H7 (cell line): Measurements from ENCODE around the gene CNDP2. TPM values are rescaled to one million over a fixed set of nuclear protein-coding genes. Genes with fewer than 3 reads are reported as not detected.

Experiments
- DNase-seq: peaks from one replicate; pipeline ENCODE4 v3.0.0; 2012
- H3K27me3 ChIP-seq: 2 replicates; pipeline ENCODE4 v1.6.0; 2011; ENCODE audit warnings: mild to moderate bottlenecking, low read length; ENCODE audit not compliant: control insufficient read depth, insufficient read depth
- H3K36me3 ChIP-seq: replicated peaks from 2 replicates; pipeline ENCODE4 v1.5.1; 2011; ENCODE audit warnings: low read length; ENCODE audit not compliant: control insufficient read depth, insufficient read depth
- H3K4me3 ChIP-seq: 2 replicates; pipeline ENCODE4 v1.5.1; 2011; ENCODE audit warnings: low read depth, mild to moderate bottlenecking, control low read depth, low read length, moderate library complexity; ENCODE audit not compliant: insufficient read depth
- total RNA-seq: library from RNA; depleted of rRNA; stranded (reverse); fragments of >200 nt; shearing (Covaris generic); gene quantifications from 2 replicates; pipeline ENCODE4 v1.2.3, GENCODE V29; 2014

CNDP2 gene
- total RNA-seq, 1 experiment from 2014 or later: 63.1 TPM

DNA sequence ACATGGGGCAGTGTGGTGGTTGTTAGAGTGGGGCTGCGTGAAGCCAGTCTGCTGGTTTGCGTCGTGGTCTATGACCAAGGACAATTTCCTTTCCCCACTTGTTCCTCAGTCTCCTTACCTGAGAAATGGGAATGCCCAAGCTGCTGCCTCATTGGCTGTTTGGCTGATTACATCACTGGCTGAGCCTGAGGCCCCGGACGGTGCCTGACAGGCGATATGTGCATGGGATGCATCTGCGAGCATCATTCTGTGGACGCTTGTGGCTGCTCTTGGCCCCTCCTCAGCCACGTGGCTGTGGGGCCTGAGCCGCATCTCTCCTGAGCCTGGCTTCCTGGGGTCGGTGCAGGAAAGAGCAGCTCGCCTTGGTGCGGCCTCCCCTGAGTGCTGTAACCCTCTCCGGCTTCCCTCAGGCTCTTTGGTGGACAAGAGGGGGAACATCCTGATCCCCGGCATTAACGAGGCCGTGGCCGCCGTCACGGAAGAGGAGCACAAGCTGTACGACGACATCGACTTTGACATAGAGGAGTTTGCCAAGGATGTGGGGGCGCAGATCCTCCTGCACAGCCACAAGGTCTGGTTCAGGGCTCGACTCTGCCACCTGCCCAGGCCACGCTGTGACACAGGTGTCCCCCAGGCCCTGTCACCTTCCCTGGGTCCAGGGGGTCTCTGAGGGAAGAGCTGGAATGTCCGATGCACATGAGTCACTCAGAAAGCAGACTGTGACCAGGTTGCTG is 17.2 kb downstream of the CNDP2 start:
- H3K36me3 ChIP-seq: peaks cover 47% of the 10 kb centered on the region
- no peak overlapping the region for H3K4me3 ChIP-seq

DNA sequence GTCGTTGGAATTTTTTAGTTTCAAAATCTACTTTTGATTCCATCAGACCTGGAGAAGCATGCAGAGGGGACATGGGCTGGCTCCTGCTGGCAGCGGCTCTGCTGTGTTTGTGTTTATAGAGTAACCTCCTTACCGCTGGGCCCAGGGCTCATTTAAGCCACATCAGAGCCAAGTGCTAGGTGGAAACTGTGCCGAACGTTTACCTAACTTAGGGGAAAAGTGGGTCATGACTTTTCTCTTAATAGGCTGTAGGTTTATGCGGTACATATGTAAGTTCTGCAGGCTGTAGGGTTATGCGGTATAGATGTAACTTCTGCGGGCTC is 17.7 kb downstream of the CNDP2 start:
- peaks cover 51% of the 10 kb centered on the region for H3K36me3 ChIP-seq
- no peaks in the 10 kb centered on the region for H3K27me3 ChIP-seq

More for the DNA sequence above, 17.2 kb downstream of the CNDP2 start:
- DNase-seq: peak; percentile 12
- H3K27me3 ChIP-seq: no peaks in the 10 kb centered on the region

DNA sequence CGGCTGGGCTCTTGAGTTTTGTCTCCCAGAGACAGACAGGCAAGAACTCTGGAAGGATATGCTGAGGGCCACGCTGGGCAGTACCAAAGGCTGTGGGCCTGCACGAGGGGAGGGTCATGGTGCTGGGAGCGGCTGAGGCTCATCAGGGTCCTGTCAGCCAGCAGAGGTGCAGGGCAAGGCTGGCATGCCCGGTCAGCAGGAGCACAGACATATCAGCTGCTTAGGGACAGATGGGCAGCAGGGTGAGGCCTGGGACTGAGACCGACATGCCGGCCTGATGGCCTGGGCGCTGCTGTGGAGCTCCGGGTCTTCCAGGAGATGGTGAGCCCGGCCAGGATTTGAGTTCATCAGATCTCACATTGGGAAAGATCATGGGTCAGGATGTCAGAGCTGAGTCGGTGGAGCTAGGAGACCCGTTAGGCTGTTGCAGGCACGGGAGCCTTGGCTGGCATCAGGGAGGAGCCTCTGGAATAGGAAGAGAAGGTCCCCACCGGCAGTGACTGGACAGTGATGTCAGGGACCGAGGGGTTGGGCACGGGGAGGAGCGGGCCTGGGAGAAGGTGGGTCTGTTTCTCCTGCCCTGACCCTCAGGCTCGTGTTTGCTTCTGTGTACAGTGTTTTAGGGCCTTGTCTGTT is 18.8 kb downstream of the CNDP2 start:
- no peaks in the 10 kb centered on the region for H3K27me3 ChIP-seq
- H3K4me3 ChIP-seq: no peak overlapping the region
- peak; percentile 16 for DNase-seq
- peaks cover 56% of the 10 kb centered on the region for H3K36me3 ChIP-seq

More for the DNA sequence above, 17.7 kb downstream of the CNDP2 start:
- H3K4me3 ChIP-seq: no peak overlapping the region
- DNase-seq: no peak

DNA sequence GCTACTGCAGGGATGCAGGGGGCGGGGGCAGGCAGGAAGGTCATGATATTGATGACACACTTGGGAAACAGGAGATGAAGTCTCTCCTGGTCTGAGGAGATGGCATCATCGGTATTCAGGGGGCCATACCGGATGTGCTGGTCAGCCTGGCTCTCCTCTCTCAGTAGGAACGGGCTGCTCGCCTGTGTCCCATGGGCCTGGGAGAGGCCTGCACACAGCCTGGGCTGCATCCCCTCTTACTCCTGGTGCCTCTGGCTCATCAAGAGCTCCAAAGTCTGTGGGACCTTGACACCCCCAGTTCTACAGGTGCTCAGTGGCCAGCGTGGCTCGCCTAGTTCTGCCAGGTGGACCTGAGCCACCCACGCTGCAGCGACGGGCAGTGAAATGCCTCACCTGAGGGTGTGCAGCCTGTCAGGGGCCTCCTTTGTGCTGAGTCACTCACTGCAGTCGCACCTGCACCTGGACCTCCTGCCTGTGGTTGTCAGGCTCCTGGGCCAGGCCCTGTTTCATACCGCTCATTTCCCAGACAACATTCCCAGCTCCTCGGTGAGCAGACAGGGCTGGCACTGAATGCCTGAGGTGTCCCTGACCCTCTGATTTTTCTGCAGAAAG is 19.6 kb downstream of the CNDP2 start:
- DNase-seq: no peak
- peaks cover 56% of the 10 kb centered on the region for H3K36me3 ChIP-seq
- H3K27me3 ChIP-seq: no peaks in the 10 kb centered on the region
- no peak overlapping the region for H3K4me3 ChIP-seq

DNA sequence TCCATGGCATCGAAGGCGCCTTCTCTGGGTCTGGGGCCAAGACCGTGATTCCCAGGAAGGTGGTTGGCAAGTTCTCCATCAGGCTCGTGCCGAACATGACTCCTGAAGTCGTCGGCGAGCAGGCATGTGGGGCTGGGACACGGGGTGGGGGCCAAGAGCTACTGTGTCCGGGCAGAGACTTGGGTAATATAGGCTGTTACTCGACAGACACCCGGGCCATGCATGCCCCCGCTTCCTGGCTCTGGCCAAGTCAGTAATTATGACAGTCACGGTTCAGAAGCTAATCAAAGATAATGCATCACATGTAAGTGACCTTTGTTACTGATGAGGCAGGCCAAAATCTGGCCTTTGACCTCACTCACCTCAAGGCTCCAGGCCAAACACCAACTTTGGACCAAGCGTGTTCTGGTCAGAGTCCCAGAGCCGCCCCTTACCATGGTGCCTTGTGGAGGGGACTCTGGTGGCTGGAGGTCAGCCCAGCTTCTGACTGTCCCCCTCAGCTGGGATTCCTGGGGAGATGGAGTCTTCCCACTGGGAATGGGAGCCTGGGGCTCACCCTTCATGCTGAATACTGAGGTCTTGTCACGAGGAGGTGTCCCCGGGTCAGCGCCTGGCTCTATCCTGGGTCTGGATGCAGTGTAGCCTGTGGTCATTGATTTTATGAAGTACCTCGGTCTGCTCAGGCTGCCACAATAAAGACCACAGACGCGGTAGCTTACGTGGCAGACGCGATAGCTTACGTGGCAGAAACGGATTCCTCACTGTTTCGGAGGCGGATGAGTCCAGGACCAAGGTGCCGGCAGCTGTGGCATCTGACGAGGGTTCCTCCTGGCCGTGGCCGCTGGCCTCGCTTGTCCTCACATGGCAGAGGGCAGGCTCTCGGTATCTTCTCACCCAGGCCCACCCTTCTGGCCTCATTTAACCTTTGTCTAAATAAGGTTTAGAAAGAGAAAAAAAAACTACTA is 20.4 kb downstream of the CNDP2 start:
- Histone ChIP-seq H3K4me3 (no peak overlapping the region), H3K36me3 (peaks cover 51% of the 10 kb centered on the region)
- no peak for DNase-seq

DNA sequence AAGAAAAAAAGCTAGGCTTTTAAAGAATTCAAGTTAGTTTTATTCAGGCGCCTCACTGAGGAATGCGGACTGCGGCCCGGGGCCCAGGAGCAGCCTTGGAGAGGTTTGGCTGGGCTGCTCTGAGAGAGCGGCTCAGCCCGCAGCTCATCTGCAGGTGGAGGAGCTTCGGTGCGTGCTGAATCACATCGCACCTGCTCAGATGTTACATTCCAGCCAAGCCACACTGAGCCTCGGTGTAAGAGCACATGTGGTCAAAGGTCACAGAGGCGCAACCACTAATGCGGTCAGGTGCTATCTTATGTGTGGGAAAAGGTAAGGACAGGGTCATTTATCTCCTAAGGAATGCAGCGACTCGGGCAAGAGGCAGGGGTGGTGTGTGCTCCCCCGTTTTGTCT is 21.1 kb downstream of the CNDP2 start:
- H3K36me3 ChIP-seq: peaks cover 46% of the 10 kb centered on the region
- no peak for DNase-seq
- H3K4me3 ChIP-seq: no peak overlapping the region
- no peaks in the 10 kb centered on the region for H3K27me3 ChIP-seq

More for the DNA sequence above, 20.4 kb downstream of the CNDP2 start:
- H3K27me3 ChIP-seq: no peaks in the 10 kb centered on the region

DNA sequence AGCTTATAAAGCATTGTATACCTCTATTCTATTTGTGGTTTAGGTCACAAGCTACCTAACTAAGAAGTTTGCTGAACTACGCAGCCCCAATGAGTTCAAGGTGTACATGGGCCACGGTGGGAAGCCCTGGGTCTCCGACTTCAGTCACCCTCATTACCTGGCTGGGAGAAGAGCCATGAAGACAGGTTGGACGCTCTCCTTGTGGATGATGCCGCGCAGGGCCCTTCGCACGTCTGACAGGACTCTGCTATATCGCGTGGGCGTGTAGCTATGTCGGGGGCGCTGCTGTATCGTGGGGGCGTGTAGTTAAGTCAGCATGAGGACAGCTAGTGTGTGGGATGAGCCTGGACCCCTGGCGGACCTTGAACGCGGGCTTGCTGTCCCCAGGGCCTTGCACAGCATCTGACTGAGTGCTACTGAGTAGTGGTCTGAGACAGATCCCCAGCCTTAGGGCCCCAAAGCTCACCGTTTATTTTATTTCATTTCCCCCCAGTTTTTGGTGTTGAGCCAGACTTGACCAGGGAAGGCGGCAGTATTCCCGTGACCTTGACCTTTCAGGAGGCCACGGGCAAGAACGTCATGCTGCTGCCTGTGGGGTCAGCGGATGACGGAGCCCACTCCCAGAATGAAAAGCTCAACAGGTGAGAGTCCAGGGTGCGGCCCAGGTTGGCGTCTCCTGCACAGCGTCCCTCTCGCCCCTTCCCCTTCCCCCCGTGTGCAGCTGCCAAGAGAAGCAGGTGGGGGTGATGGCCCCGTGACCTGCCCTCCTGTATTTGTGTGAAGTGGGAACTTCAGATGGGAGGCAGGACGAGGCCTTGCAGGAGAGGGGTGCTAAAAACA is 22.5 kb downstream of the CNDP2 start:
- H3K4me3 ChIP-seq: no peak overlapping the region

DNA sequence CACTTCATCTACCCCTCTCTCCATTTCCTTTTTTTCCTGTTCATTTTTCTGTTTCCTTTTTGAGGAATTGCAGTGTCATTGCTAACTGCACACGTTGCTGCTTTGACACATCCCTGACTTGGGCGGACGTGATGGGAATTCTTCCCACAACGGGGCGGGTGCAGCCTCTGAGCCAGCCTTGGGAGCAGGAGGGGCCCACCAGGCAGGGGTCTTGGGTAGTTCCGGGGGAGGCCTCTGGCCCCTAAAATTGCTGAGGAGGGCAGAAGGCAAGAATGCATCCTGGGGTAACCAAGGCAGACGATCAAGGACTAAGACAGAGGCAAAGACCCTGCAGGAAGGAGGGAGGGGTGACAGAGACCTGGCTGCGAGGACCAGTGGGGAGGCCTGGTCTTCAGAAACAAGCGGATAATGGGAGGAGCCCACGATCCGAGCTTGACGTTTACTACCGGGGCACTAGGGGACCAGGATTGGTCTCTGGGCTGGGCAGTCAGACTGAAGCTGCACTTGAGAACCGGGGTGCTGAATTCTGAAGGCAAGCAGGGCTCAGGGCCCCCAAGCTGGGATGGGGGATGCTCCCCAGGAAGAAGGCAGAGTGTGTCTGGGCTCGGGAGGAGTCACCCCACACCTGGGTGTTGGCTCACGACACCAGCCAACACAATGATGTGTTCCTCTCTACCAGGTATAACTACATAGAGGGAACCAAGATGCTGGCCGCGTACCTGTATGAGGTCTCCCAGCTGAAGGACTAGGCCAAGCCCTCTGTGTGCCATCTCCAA is 23.3 kb downstream of the CNDP2 start:
- Histone ChIP-seq H3K4me3 (no peak overlapping the region), H3K36me3 (peaks cover 37% of the 10 kb centered on the region), H3K27me3 (no peaks in the 10 kb centered on the region)
- DNase-seq: no peak

More for the DNA sequence above, 22.5 kb downstream of the CNDP2 start:
- Histone ChIP-seq H3K27me3 (no peaks in the 10 kb centered on the region), H3K36me3 (peaks cover 37% of the 10 kb centered on the region)
- no peak for DNase-seq

DNA sequence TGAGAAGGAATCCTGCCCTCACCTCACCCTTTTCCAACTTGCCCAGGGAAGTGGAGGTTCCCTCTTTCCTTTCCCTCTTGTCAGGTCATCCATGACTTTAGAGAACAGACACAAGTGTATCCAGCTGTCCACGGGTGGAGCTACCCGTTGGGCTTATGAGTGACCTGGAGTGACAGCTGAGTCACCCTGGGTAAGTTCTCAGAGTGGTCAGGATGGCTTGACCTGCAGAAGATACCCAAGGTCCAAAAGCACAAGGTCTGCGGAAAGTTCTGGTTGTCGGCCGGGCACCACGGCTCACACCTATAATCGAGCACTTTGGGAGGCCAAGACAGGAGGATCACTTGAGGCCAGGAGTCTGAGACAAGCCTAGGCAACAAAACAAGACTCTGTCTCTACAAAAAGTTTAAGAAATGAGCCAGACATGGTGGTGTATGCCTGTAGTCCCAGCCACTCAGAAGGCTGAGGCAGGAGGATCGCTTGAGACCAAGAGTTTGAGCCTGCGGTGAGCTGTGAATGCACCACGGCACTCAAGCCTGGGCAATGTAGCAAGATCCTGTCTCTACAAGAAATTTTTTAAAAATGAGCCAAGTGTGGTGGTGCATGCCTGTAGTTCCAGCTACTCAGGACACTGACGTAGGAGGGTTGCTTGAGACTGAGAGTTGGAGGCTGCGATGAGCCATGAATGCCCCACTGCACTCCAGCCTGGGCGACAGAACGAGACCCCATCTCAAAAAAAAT is 24.1 kb downstream of the CNDP2 start:
- Histone ChIP-seq H3K36me3 (peaks cover 35% of the 10 kb centered on the region), H3K27me3 (no peaks in the 10 kb centered on the region), H3K4me3 (no peak overlapping the region)
- DNase-seq: no peak

DNA sequence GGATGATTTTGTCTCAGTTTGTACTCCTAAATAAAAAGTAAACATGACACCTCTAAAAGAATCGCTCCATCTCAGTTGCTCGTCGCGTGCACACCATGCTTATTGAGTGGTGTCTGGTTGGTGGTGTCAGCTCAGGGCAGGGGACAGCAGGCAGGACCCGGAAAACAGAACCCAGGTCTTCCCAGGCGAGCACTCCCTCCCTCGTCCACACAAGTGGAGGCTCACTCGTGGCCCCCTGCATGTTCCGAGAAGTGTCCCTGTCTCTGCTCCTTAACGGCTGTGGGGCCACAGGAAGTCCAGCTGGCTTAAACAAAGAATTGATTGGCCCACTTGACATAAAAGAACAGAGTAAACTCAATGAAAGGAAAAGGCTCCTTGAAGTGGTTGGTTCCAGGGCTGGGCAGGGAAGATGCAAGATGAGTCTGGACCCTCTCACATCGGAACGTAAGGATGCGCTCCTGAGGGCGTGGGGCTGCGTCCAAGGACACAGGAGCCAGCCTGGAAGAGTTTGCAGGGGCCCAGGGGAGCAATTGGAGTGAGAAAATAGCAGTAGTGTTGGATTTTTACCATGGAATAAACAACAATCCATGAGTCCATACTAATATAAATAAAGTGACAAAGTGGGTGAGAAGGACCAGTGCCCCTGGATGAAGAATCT is 25.0 kb downstream of the CNDP2 start:
- Histone ChIP-seq H3K27me3 (no peaks in the 10 kb centered on the region), H3K4me3 (no peak overlapping the region), H3K36me3 (peaks cover 30% of the 10 kb centered on the region)
- no peak for DNase-seq

DNA sequence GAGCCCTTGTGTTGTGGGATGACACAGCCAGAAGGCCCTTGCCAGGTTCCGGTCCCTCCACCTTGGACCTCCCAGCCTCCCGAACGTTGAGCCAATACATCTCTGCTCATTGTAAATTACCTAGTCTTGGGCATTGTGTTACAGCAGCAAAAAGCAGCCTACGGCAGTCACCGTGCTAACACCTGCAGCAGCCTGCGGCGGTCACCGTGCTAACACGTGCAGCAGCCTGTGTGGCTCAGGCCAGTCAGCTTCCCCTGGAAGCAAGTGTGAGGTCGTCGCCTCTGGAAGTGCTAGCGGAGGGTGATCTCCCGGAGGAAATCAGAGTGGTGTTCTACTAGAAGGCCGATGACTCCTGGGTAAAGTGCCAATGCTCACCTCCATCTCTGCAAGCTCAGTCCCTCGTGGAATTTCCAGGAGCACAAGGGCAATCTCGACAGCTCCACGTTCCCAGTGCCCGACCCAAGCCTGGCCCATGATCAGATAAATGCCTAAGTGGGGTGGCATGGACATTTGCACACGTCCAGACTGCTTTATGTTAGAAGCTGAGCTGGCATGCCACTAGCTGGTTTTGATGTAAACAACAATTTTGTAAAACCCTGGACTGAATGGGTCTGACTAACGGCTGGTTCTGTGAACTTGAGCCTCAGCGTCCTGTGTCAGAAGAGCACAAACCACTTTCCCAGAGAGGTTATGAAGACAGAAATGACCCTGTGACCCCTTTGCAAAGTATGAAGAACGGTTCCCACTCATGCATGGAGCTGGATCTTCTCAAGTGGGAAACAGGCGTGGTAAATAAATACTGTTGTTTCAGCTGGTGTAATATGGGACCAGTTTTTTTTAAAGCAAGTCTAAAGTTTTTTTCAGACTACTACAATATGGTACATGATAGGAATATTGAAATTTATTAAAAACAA is 26.7 kb downstream of the CNDP2 start:
- H3K4me3 ChIP-seq: no peak overlapping the region
- peaks cover 22% of the 10 kb centered on the region for H3K36me3 ChIP-seq
- no peak for DNase-seq
- H3K27me3 ChIP-seq: no peaks in the 10 kb centered on the region
